Right cardiac atrium (tissue), 5 donors: ENCODE data around the gene CD200R1L. TPM values are rescaled to one million over a fixed set of nuclear protein-coding genes. Genes with fewer than 3 reads are reported as not detected.
"Not testable (repeated sequence)": the region's sequence is repeated elsewhere in the genome, so short reads cannot be mapped to it uniquely, and the experiment has no call there.

Source experiments
- ATAC-seq, 2 donors: fragments of 200-7000 bp; cut with Tn5 transposase; one replicate each; pipeline versions ENCODE4 v1.8.0 to v1.9.1; 2020; ENCODE audit warnings: moderate library complexity in 2 of 2, mild to moderate bottlenecking in 1 of 2
- DNase-seq, 3 donors: peaks; one replicate each; pipeline ENCODE4 v3.0.0-alpha.2; 2020
- H3K27ac ChIP-seq: one replicate; pipeline ENCODE4 v1.5.1; 2013; ENCODE audit warnings: mild to moderate bottlenecking, low read length, control low read depth, moderate library complexity
- H3K27me3 ChIP-seq: one replicate; pipeline ENCODE4 v1.6.1; 2013; ENCODE audit not compliant: control insufficient read depth, insufficient read depth
- H3K4me1 ChIP-seq: one replicate; pipeline ENCODE4 v1.6.1; 2013; ENCODE audit warnings: low read length; ENCODE audit not compliant: control insufficient read depth, insufficient read depth
- H3K4me3 ChIP-seq: one replicate; pipeline ENCODE4 v1.5.1; 2013; ENCODE audit warnings: low read length, control low read depth
- H3K9me3 ChIP-seq: one replicate; pipeline ENCODE4 v1.6.1; 2013; ENCODE audit warnings: low read length; ENCODE audit not compliant: control insufficient read depth
- WGBS: extraction: QIAGEN DNeasy Blood & Tissue Kit; methylation state at CpG from one replicate; pipeline ENCODE4 v1.1.7; 2013; 5-methylcytosine and 5-hydroxymethylcytosine counted together
- intact Hi-C, 4 donors: fragments of 100-400 bp; cut with DNase I; formaldehyde crosslinking; loops; one replicate each; pipeline versions ENCODE4 v1.11.0 to v1.14.0; 2022 to 2023
- polyA plus RNA-seq: library from polyadenylated mRNA; stranded (reverse); fragments of 200-250 nt; gene quantifications from one replicate; pipeline ENCODE4 v1.2.3, GENCODE V29; 2013
- total RNA-seq, 4 donors: library from RNA; stranded (reverse); fragmentation: NEBNext Ultra II Directional; extraction: Animal tissue kit (Norgen Biotek cat#: 25700); gene quantifications; one replicate each; pipeline ENCODE4 v1.2.1, GENCODE V29; 2021
- donor health status: healthy with polysubstance abuse.
- donor health status: DM: no; HTN: yes; CAD: no.
- donor health status: DM: no; HTN: no; CAD: no.
- donor health status: DM: no; HTN: yes; CAD: no; lungs with severe emphysema.
- donor health status: DM: yes; HTN: yes; CAD: no.

CD200R1L gene
- total and polyA plus RNA-seq, 5 donors, result not detected

DNA sequence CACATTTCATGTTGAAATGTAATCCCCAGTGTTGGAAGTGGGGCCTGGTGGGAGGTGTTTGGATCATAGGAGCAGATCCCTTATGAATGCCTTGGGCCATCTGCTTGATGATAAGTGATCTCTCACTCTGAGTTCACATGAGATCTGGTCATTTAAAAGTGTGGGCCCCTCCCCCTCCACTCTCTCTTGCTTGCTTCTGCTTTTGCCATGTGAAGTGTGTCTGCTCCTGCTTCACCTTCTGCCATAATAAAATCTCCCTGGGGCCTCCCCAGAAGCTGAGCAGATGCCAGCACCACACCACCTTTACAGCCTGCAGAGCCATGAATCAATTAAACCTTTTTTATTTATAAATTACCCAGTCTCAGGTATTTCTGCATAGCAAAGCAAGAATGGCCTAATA is 14.2 kb upstream of the CD200R1L start:
- H3K27ac ChIP-seq, result no peak overlapping the region
- no peaks in the 10 kb centered on the region for H3K9me3 ChIP-seq
- no peak for ATAC-seq
- no peak overlapping the region for H3K4me3 ChIP-seq
- intact Hi-C loops, result no loop called here
- no peaks in the 10 kb centered on the region for H3K4me1 ChIP-seq
- no peak for DNase-seq
- H3K27me3 ChIP-seq, result no peaks in the 10 kb centered on the region

DNA sequence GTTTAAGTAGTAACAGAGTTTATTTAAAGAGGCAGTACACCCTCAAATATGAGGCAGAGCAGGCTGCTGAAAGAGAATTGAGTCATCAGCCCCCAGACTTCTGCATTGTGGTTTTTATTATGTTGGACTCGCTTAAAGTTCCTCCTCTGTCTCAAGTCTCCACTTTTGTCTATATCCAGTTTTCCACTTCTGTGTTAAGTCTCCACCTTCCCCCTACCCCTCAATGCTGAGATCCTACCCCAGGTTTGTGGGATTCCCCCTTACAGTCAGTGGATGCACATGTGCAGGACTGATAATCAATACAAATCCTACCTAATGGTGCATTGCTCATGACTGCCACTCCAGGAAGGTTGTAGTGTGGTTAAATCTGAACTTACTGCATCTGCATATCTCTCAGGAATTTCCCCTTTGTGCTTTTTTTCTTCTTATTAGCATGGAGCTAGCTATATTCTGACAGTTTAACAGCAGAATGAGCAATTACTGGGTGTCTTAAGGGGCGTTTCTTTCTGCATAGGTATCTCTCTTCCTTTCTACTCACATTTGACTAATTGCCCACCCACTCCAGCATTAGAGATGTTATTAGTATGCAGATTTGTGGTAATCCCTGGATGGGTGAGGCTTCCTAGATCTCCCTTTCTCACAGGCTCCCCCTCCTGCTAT is 11.9 kb upstream of the CD200R1L start:
- no peaks in the 10 kb centered on the region for H3K4me1 ChIP-seq
- no peaks in the 10 kb centered on the region for H3K27me3 ChIP-seq
- intact Hi-C loops, result no loop called here
- WGBS, result 72% methylated on average over 2 of the region's 2 CpGs
- DNase-seq (no peak), ATAC-seq (no peak)
- no peak overlapping the region for H3K27ac ChIP-seq
- no peak overlapping the region for H3K4me3 ChIP-seq
- H3K9me3 ChIP-seq, result no peaks in the 10 kb centered on the region

DNA sequence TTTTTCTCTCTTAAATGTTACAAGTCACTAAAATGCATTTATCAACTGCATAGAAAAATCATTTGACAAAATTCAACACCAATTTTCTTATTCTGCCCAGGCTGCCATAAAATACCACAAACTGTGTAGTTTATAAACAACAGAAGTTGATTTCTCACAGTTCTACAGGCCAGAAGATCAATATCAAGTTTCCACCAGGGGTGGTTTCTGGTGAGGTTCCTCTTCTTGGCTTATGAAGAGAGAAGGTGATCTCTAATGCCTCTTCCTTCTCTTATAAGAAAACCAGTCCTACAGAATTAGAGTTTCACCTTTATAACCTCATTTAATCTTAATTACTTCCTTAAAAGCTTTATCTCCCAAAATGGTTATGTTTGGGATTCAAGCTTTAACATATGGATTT is 10.9 kb upstream of the CD200R1L start:
- Histone ChIP-seq H3K4me1 (no peaks in the 10 kb centered on the region), H3K4me3 (no peak overlapping the region), H3K27ac (no peak overlapping the region), H3K27me3 (no peaks in the 10 kb centered on the region), H3K9me3 (no peaks in the 10 kb centered on the region)
- DNase-seq, result no peak
- no peak for ATAC-seq
- intact Hi-C loops, result no loop called here

DNA sequence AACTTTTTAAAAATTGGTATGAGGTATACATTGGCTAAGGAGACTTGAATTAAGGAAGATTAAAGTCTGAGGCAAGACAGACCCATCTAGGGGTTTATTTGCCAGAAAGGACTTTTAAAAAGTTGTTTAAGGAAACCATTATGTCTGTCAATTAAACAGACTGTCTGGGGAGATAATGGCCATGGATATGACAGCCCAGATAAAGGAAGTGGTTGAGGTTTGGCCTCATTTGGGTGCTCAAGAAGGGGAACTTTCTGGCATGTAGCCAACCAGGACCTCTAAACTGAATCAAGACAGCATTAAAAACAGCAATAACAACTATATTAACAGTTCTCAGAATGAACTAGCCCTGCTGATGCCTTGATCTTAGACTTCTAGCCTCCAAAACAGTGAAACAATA is 9.9 kb upstream of the CD200R1L start:
- Histone ChIP-seq H3K27me3 (no peaks in the 10 kb centered on the region), H3K27ac (no peak overlapping the region), H3K9me3 (no peaks in the 10 kb centered on the region), H3K4me1 (no peaks in the 10 kb centered on the region), H3K4me3 (no peak overlapping the region)
- intact Hi-C loops, result no loop called here
- no peak for ATAC-seq
- DNase-seq, result no peak

DNA sequence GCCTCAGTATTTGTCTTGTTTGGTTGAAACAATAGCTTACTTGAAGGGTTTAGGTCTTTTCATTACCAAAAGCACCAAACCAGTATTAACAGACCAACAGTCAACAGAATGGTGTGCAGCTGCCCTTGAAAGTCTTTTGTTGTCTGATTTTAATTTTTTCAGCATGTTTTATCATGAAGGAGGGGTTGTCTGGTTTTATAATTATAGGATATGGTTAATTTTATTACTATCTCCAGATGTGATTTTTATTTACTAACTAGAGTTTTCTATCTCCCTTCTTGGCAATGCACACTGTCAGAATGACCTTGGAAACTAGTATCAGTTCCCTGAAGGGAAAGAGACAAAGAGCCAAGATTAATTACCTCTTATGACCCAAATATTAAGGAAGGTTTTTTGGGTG is 9.2 kb upstream of the CD200R1L start:
- Histone ChIP-seq H3K27ac (no peak overlapping the region), H3K9me3 (no peaks in the 10 kb centered on the region), H3K4me3 (no peak overlapping the region), H3K27me3 (no peaks in the 10 kb centered on the region), H3K4me1 (no peaks in the 10 kb centered on the region)
- intact Hi-C loops, result no loop called here
- ATAC-seq, result no peak
- DNase-seq, result no peak

DNA sequence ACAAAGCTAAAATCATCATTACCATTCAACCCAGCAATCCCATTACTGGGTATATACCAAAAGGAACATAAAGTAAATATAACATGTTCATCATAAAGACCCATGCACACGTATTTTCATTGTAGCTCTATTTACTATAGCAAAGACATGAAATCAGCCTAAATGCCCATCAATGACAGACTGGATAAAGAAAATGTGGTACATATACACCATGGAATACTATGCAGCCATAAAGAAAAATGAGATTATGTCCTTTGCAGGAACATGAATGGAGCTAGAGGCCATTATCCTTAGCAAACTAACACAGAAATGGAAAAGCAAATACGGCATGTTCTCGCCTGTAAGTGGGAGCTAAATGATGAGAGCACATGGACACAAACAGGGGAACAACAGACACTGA is 8.4 kb upstream of the CD200R1L start:
- DNase-seq, H3K4me1 ChIP-seq, H3K27me3 ChIP-seq, intact Hi-C loops, ATAC-seq, H3K27ac ChIP-seq, H3K9me3 ChIP-seq, H3K4me3 ChIP-seq: not testable (repeated sequence)
- WGBS, result 70% methylated on average over 3 of the region's 3 CpGs

DNA sequence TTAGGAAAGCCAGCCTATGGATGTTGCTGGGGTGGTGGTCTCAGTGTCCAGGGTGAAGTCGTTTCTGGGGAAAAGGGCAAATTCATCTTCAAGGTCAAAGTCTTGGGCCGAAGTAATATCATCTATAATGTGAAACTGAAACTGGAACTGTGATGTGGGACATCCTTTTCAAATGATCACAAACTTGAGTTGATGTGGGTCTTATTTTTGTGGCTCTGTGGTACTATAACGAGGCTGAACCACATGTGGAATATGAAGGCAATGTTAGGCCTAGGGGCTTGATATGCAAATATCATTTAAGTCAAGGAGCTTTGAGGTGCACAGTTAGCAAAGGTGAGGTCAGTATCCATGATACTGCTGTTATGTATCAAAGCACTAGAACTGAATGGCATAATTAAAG is 1.5 kb upstream of the CD200R1L start:
- H3K27ac ChIP-seq, result no peak overlapping the region
- no peaks in the 10 kb centered on the region for H3K4me1 ChIP-seq

DNA sequence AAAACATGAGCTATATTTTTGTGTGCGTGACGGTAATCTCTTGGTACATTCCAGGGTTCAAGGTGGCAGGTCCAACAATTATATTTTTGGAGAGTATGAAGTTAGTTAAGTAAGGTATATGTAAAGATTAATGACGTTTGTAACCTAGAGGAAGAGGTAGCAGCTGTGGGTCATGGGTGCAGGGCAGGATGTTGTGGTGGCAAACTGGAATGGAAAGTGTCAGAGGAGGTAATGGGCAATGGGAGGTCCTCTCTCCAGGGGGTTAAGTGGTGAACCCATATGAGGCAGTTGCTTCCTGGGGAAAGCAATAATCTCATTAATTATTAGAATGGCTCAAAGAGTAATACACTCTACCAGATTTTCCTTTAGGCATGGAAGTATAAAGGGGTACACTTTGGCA is 1.0 kb upstream of the CD200R1L start:
- DNase-seq (no peak), ATAC-seq (no peak)
- H3K27me3 ChIP-seq, result no peaks in the 10 kb centered on the region
- intact Hi-C loops, result no loop called here
- H3K27ac ChIP-seq, result no peak overlapping the region
- H3K9me3 ChIP-seq, result no peaks in the 10 kb centered on the region
- 80% methylated on average over 3 of the region's 3 CpGs for WGBS
- no peak overlapping the region for H3K4me3 ChIP-seq
- H3K4me1 ChIP-seq, result no peaks in the 10 kb centered on the region

More for the DNA sequence above, 1.5 kb upstream of the CD200R1L start:
- 55% methylated on average over 3 of the region's 3 CpGs for WGBS
- no peak for ATAC-seq
- no peaks in the 10 kb centered on the region for H3K9me3 ChIP-seq
- H3K4me3 ChIP-seq, result no peak overlapping the region
- H3K27me3 ChIP-seq, result no peaks in the 10 kb centered on the region
- intact Hi-C loops, result no loop called here
- no peak for DNase-seq

DNA sequence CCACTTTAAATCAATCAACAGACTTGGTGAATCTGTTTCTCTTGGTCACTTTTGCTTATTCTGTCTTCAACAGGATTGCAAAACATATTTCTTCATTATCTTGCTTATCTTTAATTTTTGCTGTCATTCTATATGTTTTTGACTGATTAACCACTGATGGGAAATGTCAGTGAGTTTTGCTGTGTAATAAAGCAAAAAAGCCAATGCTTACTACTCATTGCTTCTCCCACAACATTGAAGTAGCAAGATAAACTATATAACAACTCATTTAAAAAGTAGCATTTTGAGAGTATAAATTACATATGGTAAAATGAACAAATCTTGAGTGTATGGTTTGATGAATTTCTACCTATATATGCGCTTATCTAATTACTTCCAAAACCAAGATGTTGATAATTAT is 892 bp downstream of the CD200R1L start:
- no peaks in the 10 kb centered on the region for H3K4me1 ChIP-seq
- H3K4me3 ChIP-seq, result no peak overlapping the region
- ATAC-seq (no peak), DNase-seq (no peak)
- no peaks in the 10 kb centered on the region for H3K27me3 ChIP-seq
- H3K27ac ChIP-seq, result no peak overlapping the region
- no peaks in the 10 kb centered on the region for H3K9me3 ChIP-seq
- WGBS, result 94% methylated on average over 1 of the region's 1 CpG
- intact Hi-C loops, result no loop called here

DNA sequence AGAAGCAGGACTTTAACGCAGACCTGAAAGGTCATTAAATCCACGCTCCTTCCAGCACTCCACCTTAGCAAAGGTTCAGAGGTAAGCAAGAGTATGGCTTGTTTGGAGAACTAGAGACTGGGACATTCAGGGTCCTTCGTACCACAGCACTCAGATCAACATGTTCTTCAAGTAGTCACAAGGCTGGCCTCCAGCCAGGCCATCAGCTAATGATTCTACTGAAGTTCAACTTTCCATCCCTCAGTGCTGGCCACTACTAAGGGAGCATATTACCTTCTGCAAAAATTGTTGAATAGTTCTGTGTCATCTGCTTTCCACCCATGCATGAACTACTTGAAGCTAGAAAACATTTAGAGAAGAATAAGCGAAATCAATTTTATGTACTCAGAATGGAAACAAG is 17.6 kb downstream of the CD200R1L start:
- Histone ChIP-seq H3K27me3 (no peaks in the 10 kb centered on the region), H3K4me1 (no peaks in the 10 kb centered on the region), H3K27ac (no peak overlapping the region), H3K4me3 (no peak overlapping the region), H3K9me3 (no peaks in the 10 kb centered on the region)
- WGBS, result 85% methylated on average over 4 of the region's 4 CpGs
- no peak for DNase-seq
- intact Hi-C loops, result no loop called here
- ATAC-seq, result no peak

DNA sequence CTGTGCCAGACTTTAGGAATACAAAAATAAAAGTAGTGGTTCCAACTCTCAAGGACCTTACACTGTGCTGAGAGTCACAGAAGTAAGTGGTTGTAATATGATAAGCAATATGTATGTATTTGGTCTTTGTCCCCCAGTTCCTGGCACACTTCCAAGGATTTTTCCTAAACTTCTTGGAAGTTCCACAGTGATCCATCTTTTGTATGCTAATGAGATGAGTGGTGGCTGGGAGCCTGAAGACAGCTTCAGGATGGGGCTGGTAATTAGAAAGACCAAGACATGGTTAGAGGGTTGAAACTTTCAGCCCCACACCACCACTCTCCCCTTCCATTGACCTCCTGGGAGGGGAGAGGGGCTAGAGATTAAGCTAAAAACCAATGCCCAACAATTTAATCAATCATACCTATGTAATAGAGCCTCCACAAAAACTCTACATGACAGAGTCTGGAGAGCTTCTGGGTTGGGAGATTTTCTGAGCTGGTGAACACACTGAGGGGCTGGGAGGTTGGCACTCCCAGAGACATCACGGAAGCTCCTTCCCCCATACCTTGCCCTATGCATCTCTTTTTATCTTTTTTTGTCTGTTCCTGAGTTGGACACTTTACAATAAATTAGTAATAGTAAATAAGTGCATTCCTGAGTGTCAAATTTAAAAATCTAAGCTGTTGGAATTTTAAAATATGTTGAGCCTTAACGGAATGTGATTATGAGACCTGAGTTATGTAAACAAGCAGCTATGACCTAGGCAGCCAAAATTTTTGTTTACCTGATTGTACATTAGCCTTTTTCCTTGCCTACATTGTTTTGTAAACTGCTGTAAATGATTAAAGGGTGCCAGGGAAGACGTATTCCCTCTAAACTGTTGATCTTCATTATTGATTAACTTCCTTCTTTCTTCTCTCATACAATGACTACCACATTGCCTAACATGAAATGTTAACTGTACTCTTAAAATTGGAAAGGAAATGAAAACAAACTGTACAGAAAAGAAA is 24.3 kb downstream of the CD200R1L start:
- Histone ChIP-seq H3K27ac (no peak overlapping the region), H3K27me3 (no peaks in the 10 kb centered on the region), H3K9me3 (no peaks in the 10 kb centered on the region), H3K4me1 (no peaks in the 10 kb centered on the region), H3K4me3 (no peak overlapping the region)
- intact Hi-C loops, result no loop called here
- 67% methylated on average over 3 of the region's 3 CpGs for WGBS
- DNase-seq (no peak), ATAC-seq (no peak)
